TTC549 (cell line): ENCODE data around the gene TBL2.
A peak's percentile ranks its signal among the peaks of the same experiment; 100 is the strongest.
"Not testable (repeated sequence)": the region's sequence is repeated elsewhere in the genome, so short reads cannot be mapped to it uniquely, and the experiment has no call there.

ENCODE experiments used
- FAIRE-seq: peaks from 2 replicates; lab custom pipeline; 2012; peaks lifted over from hg19 to GRCh38; lab: Jason Lieb, UNC

Gene TBL2

DNA sequence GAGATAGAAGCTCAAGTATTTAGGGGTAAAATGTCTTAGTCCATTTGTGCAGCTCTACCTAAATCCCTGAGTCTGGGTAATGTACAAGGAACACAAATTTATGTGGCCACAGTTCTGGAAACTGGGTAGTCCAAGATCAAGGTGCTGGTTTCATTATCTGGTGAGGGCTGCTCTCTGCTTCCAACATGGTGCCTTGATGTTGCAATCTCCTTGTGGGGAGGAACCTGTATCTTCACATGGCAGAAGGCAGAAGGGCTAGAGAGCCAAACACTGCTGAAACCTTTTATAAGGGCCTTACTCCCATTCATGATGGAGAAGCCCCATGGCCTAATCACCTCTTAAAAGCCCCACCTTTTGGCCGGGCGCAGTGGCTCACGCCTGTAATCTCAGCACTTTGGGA, 47.6 kb downstream of the TBL2 start:
- no peak for FAIRE-seq

DNA sequence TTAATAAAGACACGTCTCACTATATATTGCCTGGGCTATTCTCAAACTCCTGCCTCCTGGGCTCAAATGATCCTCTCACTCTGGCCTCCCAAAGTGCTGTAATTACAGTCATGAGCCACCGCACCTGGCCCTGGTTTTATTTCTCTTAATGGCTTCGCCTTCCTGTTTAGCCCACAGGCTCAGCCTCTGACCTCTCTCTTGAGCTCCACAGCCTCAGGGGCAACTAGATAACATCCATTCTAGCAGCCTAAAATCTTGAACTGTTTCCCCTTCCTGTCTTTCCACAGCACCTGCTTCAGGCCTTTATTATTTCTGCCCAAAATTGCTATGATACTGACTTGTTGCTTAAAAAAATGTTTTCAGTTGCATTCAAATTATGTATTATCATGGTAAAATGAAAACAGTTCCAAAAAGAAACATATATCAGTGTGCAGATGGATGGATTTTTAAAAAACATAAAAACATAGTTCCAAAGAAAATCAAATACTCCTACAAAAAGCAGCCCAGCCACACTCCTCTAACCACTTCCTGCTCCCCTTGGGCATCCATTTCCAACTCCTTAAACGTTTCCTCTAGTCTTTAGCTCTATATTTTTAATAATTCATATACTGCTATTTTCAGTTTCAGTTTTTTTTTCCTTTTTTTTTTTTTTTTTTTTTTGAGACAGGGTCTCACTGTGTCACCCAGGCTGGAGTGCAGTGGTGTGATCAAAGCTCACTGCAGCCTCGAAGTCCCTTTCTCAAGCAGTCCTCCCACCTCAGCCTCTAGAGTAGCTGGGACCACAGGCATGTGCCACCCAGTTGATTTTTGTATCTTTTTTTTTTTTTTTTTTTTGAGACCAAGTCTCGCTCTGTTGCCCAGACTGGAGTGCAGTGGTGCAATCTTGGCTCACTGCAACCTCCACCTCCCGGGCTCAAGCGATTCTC, 51.2 kb downstream of the TBL2 start:
- no peak for FAIRE-seq

DNA sequence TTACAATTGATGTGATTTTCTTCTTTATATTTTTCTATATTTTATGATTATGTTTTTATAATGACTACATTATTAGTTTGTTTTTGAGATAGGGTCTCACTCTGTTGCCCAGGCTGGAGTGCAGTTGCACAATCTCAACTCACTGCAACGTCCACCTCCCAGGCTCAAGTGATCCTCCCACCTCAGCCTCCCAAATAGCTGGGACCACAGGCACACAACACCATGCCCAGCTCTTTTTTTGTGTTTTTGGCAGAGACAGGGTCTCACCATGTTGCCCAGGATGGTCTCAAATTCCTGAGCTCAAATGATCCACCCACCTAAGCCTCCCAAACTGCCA, 52.3 kb downstream of the TBL2 start:
- FAIRE-seq: not testable (repeated sequence)

DNA sequence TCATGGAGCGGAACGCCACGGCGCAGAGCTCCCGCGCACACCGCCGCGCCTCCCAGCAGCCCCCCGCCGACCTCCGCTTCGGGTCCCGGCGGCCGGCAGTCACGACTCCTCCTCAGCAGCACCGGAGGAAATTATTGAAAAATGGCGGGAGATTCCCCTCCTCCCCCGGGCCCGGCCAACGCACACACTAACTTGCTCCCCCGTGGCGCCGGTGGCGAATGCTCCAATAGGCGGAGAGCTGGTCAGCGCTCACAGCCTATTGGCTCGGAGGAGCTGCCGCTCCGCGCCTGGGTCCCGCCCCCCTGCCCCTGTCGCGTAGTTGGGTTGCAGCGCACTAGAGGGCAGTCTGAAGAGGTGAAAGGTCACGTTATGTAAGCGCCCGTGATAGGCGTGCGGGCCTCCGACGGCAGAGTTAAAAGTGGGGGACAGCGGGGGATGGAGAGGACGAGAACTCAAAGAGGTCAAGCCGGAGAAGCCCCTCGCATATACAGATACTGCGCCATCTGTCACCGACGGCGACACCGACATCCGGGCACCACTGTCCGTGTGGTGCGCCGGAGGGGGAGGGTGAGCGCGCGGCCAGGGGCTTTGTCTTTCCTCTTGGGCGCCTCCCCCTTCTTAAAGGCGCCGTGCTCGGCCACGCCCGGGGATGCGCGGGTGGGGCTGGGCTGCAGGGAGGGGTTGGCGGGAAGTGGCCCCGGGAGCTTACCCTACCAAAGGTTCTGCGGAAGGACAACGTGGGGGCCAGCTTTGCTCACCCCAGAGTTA, 56.1 kb downstream of the TBL2 start, which contains the start of gene BAZ1B:
Gene BAZ1B (minus strand): TSS at position 189 of the 768 bp plus-strand sequence. CDS start 360 bp downstream, outside the sequence.
- peak; percentile 46 for FAIRE-seq

DNA sequence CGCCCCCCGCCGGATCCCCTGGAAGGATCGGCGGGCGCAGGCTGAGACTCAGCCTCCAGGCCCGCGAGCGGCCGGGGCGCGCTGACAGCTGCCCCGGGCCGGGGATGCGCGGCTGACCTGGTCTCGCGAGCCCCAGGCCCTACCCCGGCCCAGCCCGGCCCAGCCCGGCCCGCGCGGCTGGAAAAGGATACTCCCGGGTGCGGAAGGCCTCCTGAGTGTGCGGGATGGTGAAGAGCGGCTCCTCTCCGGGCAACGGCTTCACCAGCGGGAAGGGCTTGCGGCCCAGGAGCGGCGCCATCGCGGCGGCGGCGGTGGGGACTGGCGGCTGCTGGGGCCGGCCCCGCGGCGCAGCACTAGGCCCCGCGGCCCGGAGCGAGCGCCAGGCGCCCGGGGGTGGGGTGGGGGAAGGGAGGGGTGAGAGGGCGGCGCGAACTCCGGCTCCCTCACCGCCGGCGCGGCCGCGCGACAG, 56.7 kb downstream of the TBL2 start:
- FAIRE-seq: no peak

DNA sequence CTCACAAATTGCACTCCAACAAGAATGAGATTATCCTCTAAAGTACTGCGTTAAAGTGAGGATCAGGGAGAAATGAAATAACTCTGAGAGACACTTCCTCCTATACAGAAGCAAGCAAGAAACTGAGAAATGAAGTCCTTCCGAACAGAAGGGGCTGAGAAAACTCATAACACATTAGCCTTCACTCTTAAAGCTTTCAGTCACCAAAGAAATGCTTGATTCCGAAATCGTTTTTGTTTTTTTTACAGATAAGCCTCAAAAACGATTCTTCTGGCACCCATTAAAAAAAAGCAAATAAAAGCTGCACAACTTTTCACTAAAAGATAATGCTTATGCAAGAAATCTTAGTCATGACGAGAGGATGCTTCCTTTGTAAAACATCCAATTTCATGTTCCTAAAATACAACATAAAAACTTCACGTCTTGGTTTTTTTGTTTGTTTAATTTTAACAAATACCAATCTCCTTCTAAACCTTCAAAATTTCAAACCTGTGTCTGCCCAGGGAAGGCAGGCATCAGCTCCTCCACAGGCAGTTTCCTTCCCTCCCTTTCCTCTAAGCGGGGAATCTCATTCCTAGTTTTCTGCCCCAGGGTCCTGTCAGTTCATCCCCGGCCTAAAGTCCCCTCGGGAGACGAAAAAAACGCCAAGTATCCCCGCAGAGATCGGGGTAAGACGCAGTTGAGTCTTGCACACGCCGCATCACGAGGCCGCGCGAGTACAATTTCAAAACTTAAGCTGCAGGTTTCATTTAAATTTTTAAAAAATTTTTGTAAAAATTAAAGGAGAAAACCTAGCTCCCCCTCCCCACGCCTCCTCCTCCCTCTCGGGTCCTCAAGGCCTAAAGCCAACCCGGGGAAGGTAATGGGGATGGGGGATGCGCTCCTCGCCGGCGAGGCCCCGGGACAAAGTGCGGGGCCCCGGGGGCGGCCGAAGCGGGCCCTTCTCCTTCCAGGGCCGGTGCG, 57.4 kb downstream of the TBL2 start:
- FAIRE-seq: no peak

DNA sequence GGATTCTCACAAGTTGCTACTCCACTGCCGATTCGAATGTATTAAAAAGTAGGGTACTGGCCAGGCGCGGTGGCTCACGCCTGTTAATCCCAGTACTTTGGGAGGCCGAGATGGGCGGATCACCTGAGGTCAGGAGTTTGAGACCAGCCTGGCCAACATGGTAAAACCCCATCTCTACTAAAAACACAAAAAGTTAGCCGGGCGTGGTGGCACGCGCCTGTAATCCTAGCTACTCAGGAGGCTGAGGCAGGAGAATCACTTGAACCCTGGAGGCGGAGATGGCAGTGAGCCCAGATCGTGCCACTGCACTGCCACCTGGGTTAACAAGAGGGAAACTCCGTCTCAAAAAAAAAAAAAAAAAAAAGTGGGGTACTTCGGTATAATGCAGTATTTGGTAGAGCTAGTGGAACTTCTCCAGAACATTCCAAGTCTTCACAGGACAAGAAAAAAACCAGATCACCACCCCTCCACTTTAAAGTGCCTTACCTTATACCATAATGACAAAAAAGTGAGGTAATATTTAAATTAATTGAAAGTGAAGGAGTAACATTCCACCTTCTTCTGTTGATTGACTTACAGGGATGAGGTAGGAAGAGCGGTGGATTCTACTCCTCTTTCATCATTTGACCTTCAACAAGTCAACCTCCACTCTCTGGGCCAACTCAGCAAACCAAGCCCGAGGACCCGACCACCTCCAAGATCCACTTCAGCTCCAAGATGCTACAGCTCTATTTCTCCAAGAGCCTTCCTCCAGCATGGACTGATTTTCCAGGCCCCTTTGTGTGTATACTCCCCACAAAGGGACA, 58.3 kb downstream of the TBL2 start:
- no peak for FAIRE-seq

DNA sequence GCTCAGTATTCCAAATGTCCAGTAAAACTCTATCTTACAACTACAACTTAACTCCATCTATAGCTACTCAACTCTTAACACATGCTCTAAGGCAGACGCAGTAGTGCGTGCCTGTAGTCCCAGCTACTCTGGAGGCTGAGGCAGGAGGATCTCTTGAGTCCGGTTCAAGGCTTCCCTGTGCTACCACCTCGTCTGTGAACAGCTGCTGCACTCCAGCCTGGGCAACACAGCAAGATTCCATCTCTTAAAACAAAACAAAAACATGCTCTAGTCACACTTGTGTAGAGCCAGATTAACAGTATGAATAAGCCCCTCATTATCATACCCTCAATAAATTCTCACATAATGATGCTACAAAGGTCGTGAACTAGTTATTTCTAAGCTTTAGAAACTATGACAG, 59.9 kb downstream of the TBL2 start:
- FAIRE-seq: no peak
